ENCODE data around the gene FUT7. TPM values are rescaled to one million over a fixed set of nuclear protein-coding genes. Genes with fewer than 3 reads are reported as not detected.

FUT7 gene
- total RNA-seq, 1 experiment from 2014 or later = not detected

GRCh38 chr9:137077758-137078693 lies 46.1 kb upstream of the FUT7 start:
- H3K4me3 Mint-ChIP-seq = peak overlapping the region; percentile 60 to 76
- Histone ChIP-seq H3T11ph (ENCODE audit: low read length) (no peak overlapping the region), H3K27me3 (ENCODE audit: insufficient read depth, low read length) (peaks cover 7% of the 10 kb centered on the region; the same call in 1 of the 2 replicates), H3K23ac (ENCODE audit: insufficient read length, low read depth, low read length) (no peak overlapping the region), H3K27ac (ENCODE audit: insufficient read length, low read depth, low read length) (no peak overlapping the region), H2BK5ac (ENCODE audit: insufficient read length, low read length) (no peak overlapping the region), H4K8ac (replicated peaks; ENCODE audit: insufficient read length, low read depth, low read length) (no peak overlapping the region), H3K9me3 (ENCODE audit: control insufficient read depth, low read depth, low read length) (no peaks in the 10 kb centered on the region), H3K14ac (ENCODE audit: insufficient read depth, low read length) (no peak overlapping the region), H2BK12ac (ENCODE audit: insufficient read length, low read depth, low read length) (no peak overlapping the region), H4K20me1 (ENCODE audit: control insufficient read depth, insufficient read depth, insufficient read length) (peaks cover 3% of the 10 kb centered on the region), H3K79me2 (ENCODE audit: insufficient read depth, low read length) (no peaks in the 10 kb centered on the region), H2BK15ac (ENCODE audit: low read depth, low read length) (no peak overlapping the region), H3K79me1 (ENCODE audit: insufficient read depth, low read depth, low read length, poor library complexity, severe bottlenecking) (no peaks in the 10 kb centered on the region), H3K4ac (ENCODE audit: low read depth, low read length) (no peak overlapping the region), H4K5ac (ENCODE audit: insufficient read length, low read depth, low read length) (no peak overlapping the region), H2AFZ (ENCODE audit: low read length) (no peak overlapping the region), H2BK120ac (ENCODE audit: low read depth, low read length, poor library complexity, severe bottlenecking) (no peak overlapping the region), H3K56ac (ENCODE audit: insufficient read length, low read depth, low read length) (no peak overlapping the region), H3K4me1 (ENCODE audit: insufficient read depth, low read length) (peaks cover 3% of the 10 kb centered on the region; the same call in 1 of the 2 replicates), H3K18ac (ENCODE audit: insufficient read length, low read depth, low read length) (no peak overlapping the region), H3K23me2 (ENCODE audit: insufficient read length, low read depth, low read length, poor library complexity, severe bottlenecking) (peaks cover 17% of the 10 kb centered on the region), H2AK5ac (ENCODE audit: insufficient read length, low read length) (no peak overlapping the region), H4K91ac (ENCODE audit: insufficient read length, low read depth, low read length) (no peak overlapping the region), H2BK20ac (ENCODE audit: low read depth, low read length, poor library complexity, severe bottlenecking) (no peak overlapping the region), H3K4me2 (ENCODE audit: insufficient read depth, insufficient read length, low read length) (peak overlapping the region; percentile 77), H3K9ac (ENCODE audit: extremely low read depth, insufficient read length, low read length) (no peak overlapping the region)
- DNase-seq = no peak
- no peaks in the 10 kb centered on the region; a peak in 1 of 5 replicates for H3K9me3 Mint-ChIP-seq
- peaks cover 11 to 22% of the 10 kb centered on the region in 2 experiments for H3K4me1 Mint-ChIP-seq
- H3K27ac Mint-ChIP-seq = no peak overlapping the region
- no peaks in the 10 kb centered on the region; a peak in 1 of 7 replicates for H3K36me3 Mint-ChIP-seq (ENCODE audit: insufficient read depth in 1 of 3, low read depth in 3 of 3)
- WGBS (ENCODE audit: extremely low coverage, insufficient read length, low lambda C conversion rate) = no CpG with 5 or more reads among the region's 76 CpGs
- peaks cover 47% of the 10 kb centered on the region for H3K27me3 Mint-ChIP-seq (ENCODE audit: low read depth)
- TF ChIP-seq CTCF (conservative IDR thresholded peaks at IDR 0.05) = no peak

Measured in H9 (cell line).